ENCODE results near the gene CGRRF1.

Gene CGRRF1

GRCh38 chr14:54509546-54510501 lies at the start of gene CGRRF1:
TSS of gene CGRRF1 (plus strand) at chr14:54509906. CDS start at chr14:54509960, 54 bp downstream.
- peak; percentile 93 for DNase-seq (ENCODE audit: low read depth)

- no peak for DNase-seq (ENCODE audit: low read depth)
Measured at GRCh38 chr14:54462048-54462447, 47.7 kb upstream of the CGRRF1 start.

GRCh38 chr14:54465654-54466053 lies 44.1 kb upstream of the CGRRF1 start:
- no peak for DNase-seq (ENCODE audit: low read depth)

- no peak for DNase-seq (ENCODE audit: low read depth)
Measured at GRCh38 chr14:54467280-54467679, 42.4 kb upstream of the CGRRF1 start.

GRCh38 chr14:54470701-54471100 lies 39.0 kb upstream of the CGRRF1 start:
- no peak for DNase-seq (ENCODE audit: low read depth)

- no peak for DNase-seq (ENCODE audit: low read depth)
Measured at GRCh38 chr14:54471641-54472040, 38.1 kb upstream of the CGRRF1 start.

- no peak for DNase-seq (ENCODE audit: low read depth)
Measured at GRCh38 chr14:54472315-54472714, 37.4 kb upstream of the CGRRF1 start.

GRCh38 chr14:54474232-54474793 lies 35.4 kb upstream of the CGRRF1 start:
- DNase-seq (ENCODE audit: low read depth), result no peak

GRCh38 chr14:54475187-54475899 lies 34.4 kb upstream of the CGRRF1 start:
- DNase-seq (ENCODE audit: low read depth), result no peak

GRCh38 chr14:54475911-54476310 lies 33.8 kb upstream of the CGRRF1 start:
- no peak for DNase-seq (ENCODE audit: low read depth)

GRCh38 chr14:54478636-54479215 lies 31.0 kb upstream of the CGRRF1 start:
- DNase-seq (ENCODE audit: low read depth), result no peak

- no peak for DNase-seq (ENCODE audit: low read depth)
Measured at GRCh38 chr14:54480830-54481562, 28.7 kb upstream of the CGRRF1 start.

- no peak for DNase-seq (ENCODE audit: low read depth)
Measured at GRCh38 chr14:54481695-54482094, 28.0 kb upstream of the CGRRF1 start.

- no peak for DNase-seq (ENCODE audit: low read depth)
Measured at GRCh38 chr14:54483073-54483745, 26.5 kb upstream of the CGRRF1 start.

- DNase-seq (ENCODE audit: low read depth), result no peak
Measured at GRCh38 chr14:54483846-54484245, 25.9 kb upstream of the CGRRF1 start.

GRCh38 chr14:54486685-54487084 lies 23.0 kb upstream of the CGRRF1 start:
- DNase-seq (ENCODE audit: low read depth), result no peak

GRCh38 chr14:54487771-54488170 lies 21.9 kb upstream of the CGRRF1 start:
- DNase-seq (ENCODE audit: low read depth), result no peak

GRCh38 chr14:54488318-54488645 lies 21.4 kb upstream of the CGRRF1 start:
- DNase-seq (ENCODE audit: low read depth), result no peak

- DNase-seq (ENCODE audit: low read depth), result peak; percentile 49
Measured at GRCh38 chr14:54488646-54489317, 20.9 kb upstream of the CGRRF1 start, which contains the start of gene GMFB. TSS of gene GMFB (minus strand) at chr14:54488980. CDS start at chr14:54488927, 53 bp downstream.

- DNase-seq (ENCODE audit: low read depth), result no peak
Measured at GRCh38 chr14:54489318-54489683, 20.4 kb upstream of the CGRRF1 start.
